Body of pancreas (tissue), 4 donors: ENCODE data around the gene RASA3.

Source experiments
- CTCF ChIP-seq, 7 experiments: fragments of 450-650 bp in 4 of 7; fragments of 200-600 bp in 3 of 7; sonication (generic) in 3 of 7; IDR thresholded peaks; one replicate each; pipeline ENCODE4 v1.5.1; 2016 to 2019; ENCODE audit warnings: antibody characterized with exemption in 7 of 7
- POLR2A ChIP-seq, 3 donors: fragments of 450-650 bp; IDR thresholded peaks; one replicate each; pipeline ENCODE4 v1.6.1; 2016; ENCODE audit warnings: antibody characterized with exemption in 3 of 3, mild to moderate bottlenecking in 2 of 3

DNA sequence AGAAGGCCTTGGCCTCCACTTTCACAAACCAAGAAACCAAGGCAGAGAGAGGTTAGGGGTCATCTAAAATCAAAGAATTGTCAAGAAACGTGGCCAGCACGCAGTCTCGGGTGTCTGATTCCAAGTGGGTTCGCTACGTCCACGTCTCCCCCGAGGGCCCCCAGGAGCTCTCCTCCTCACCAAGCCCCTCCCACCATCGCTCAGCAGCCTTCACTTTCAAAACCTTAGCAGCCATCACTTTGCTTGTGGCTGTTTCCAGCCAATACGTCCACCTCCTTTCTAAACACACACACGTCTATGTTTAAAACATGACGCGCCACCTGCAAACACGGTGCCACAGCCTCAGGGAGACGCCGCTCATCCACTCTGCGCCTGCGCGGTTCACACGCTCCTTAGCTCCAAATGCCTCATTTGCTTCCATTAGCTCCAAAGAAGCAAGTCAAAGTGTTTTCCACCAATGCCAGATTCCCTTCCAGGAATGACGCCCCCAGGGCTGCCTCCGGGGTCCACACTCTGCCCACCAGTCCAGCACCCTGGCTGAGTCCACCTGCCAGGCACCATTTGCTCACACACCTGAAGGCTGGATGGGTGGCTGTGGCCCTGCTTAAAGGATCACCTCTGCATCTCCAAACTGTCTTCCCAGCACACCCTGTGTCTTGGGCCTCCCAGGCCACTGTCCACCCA lies 5.5 kb downstream of the RASA3 start:
- TF ChIP-seq POLR2A (IDR thresholded peaks at IDR 0.05) = no peak
- TF ChIP-seq CTCF (IDR thresholded peaks at IDR 0.05) = no peak
